Activated B cell treated with CpG ODN at 0.5 μM for 24 hours (primary cell): ENCODE data around the gene RAB7A. TPM values are rescaled to one million over a fixed set of nuclear protein-coding genes. Genes with fewer than 3 reads are reported as not detected.

ENCODE experiments used
- ATAC-seq: fragments of 200-7000 bp; cut with Tn5 transposase; one replicate; pipeline ENCODE4 v1.10.0; 2021; ENCODE audit warnings: low read depth, mild to moderate bottlenecking, moderate library complexity
- CTCF ChIA-PET: fragments of 350-600 bp; sonication (Branson Sonifier 250); formaldehyde crosslinking; loops from one replicate; lab custom pipeline; 2021; ENCODE audit warnings: antibody characterized with exemption; lab: Charles Lee
- POLR2A ChIA-PET: fragments of 350-600 bp; sonication (Branson Sonifier 250); formaldehyde crosslinking; loops from one replicate; lab custom pipeline; 2021; ENCODE audit warnings: antibody characterized with exemption; lab: Charles Lee
- DNase-seq: peaks from one replicate; pipeline ENCODE4 v3.0.0; 2022
- H3K27ac Mint-ChIP-seq: one replicate; pipeline ENCODE4 v1.8.0; 2020; ENCODE audit warnings: mixed read lengths
- H3K27me3 Mint-ChIP-seq: one replicate; pipeline ENCODE4 v1.8.0; 2021; ENCODE audit warnings: mixed read lengths
- H3K36me3 Mint-ChIP-seq: one replicate; pipeline ENCODE4 v1.8.0; 2021; ENCODE audit warnings: low read depth, mixed read lengths
- H3K4me1 Mint-ChIP-seq: one replicate; pipeline ENCODE4 v1.8.0; 2021; ENCODE audit warnings: mixed read lengths
- H3K4me3 Mint-ChIP-seq: one replicate; pipeline ENCODE4 v1.8.0; 2020; ENCODE audit warnings: mild to moderate bottlenecking, mixed read lengths
- H3K9me3 Mint-ChIP-seq: one replicate; pipeline ENCODE4 v1.8.0; 2020; ENCODE audit warnings: mixed read lengths
- intact Hi-C: fragments of 100-400 bp; cut with micrococcal nuclease; formaldehyde crosslinking; loops from one replicate; pipeline ENCODE4 v1.15.1; 2024
- total RNA-seq: library from RNA; stranded (reverse); gene quantifications from 2 replicates; pipeline ENCODE4 v1.2.3, GENCODE V29; 2022
- TF ChIP-seq, protein P1 (sequence below): fragments of 200-600 bp; IDR thresholded peaks from one replicate; pipeline ENCODE4 v1.8.0; 2022; ENCODE audit warnings: antibody characterized with exemption, mild to moderate bottlenecking

Gene RAB7A
- total RNA-seq, 1 donor from 2014 or later, result 169 TPM

DNA sequence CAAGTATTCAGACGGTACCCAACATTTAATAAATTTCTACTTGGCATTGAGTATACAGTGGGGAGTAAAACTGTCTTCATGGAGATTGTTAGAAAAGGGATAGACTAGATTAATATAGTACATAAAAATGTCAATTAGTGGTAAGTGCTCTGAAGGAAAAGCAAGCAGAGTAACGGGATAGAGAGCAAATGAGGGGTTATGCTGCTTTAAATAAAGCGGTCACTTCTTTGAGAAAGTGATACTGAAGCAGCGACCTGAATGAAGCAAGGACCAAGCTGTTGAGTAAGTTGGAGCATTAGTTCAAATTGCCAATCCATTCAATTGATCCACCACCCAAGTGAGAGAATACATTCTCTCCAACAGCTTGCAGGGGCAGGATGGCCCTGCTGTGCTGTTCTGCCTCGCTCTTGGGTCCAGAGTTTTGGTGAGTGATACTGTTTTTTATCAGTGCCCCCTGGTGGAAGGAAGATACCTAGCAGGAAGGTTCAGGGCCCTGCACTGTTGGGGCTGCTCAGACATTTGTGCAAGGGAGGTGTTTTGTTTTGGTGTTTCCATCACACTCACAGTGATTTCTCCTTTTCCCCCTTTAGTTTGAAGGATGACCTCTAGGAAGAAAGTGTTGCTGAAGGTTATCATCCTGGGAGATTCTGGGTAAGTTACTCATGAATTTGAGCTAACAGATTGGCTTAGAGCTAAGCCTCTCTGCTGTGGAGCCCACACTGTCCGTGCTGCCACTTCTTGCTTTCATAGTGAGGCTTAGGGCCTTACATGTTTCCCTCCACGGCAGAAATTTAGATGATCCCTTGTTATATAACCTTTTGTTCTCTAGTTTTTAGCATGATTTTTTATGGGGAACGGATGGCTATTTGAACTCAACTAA is 69.0 kb downstream of the RAB7A start:
- Mint-ChIP-seq H3K27me3 (no peaks in the 10 kb centered on the region), H3K9me3 (no peaks in the 10 kb centered on the region), H3K4me1 (peaks cover 50% of the 10 kb centered on the region), H3K36me3 (peaks cover 45% of the 10 kb centered on the region), H3K4me3 (no peak overlapping the region), H3K27ac (peak overlapping the region; percentile 30)
- POLR2A ChIA-PET, result interaction anchor here (0.6 to 2.4 kb wide), 3 partner anchors 97 to 177 kb away, joined by 5 to 17 read pairs (median 5); no protein-coding TSS in a partner anchor
- CTCF ChIA-PET, result interaction anchor here (0.7 to 4.9 kb wide), 12 partner anchors 8 to 177 kb away, joined by 3 to 79 read pairs (median 7); partner anchors contain the start of genes ACAD9 and RAB7A
- no peak for DNase-seq
- TF ChIP-seq, protein P1, sequence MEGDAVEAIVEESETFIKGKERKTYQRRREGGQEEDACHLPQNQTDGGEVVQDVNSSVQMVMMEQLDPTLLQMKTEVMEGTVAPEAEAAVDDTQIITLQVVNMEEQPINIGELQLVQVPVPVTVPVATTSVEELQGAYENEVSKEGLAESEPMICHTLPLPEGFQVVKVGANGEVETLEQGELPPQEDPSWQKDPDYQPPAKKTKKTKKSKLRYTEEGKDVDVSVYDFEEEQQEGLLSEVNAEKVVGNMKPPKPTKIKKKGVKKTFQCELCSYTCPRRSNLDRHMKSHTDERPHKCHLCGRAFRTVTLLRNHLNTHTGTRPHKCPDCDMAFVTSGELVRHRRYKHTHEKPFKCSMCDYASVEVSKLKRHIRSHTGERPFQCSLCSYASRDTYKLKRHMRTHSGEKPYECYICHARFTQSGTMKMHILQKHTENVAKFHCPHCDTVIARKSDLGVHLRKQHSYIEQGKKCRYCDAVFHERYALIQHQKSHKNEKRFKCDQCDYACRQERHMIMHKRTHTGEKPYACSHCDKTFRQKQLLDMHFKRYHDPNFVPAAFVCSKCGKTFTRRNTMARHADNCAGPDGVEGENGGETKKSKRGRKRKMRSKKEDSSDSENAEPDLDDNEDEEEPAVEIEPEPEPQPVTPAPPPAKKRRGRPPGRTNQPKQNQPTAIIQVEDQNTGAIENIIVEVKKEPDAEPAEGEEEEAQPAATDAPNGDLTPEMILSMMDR, result no peak
- intact Hi-C loops, result loop anchor here (1.0 to 2.0 kb wide), 4 partner anchors 8 to 178 kb away; partner anchors contain the start of gene RAB7A
- peak; percentile 100 for ATAC-seq

DNA sequence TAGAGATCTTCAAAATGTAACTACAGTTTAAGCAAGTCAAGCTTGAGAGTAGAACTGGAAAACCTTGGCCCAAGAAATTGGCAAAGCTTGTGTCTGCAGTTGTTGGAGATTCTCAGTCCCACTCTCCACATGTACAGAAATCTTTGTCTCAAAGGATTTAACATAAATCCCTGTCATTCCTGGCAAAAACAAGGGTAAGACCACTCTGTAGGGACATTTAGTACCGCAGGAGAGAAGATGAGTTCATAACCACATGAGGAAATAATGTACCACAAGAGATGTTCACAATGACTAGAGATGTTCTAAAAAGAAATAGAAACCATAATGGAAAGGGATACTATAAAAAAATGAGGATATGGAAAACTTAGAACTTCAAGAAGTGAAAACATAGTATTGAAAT is 73.7 kb downstream of the RAB7A start:
- no peak for ATAC-seq
- no peak overlapping the region for H3K27ac Mint-ChIP-seq
- H3K9me3 Mint-ChIP-seq, result no peaks in the 10 kb centered on the region
- TF ChIP-seq, protein P1, result no peak
- POLR2A ChIA-PET, result no interaction called here
- H3K4me3 Mint-ChIP-seq, result no peak overlapping the region
- no peak for DNase-seq
- intact Hi-C loops, result no loop called here
- H3K4me1 Mint-ChIP-seq, result peaks cover 39% of the 10 kb centered on the region
- CTCF ChIA-PET, result interaction anchor here (1.1 to 1.7 kb wide), 3 partner anchors 46 to 182 kb away, joined by 4 to 7 read pairs (median 4); no protein-coding TSS in a partner anchor
- peaks cover 70% of the 10 kb centered on the region for H3K36me3 Mint-ChIP-seq
- no peaks in the 10 kb centered on the region for H3K27me3 Mint-ChIP-seq

DNA sequence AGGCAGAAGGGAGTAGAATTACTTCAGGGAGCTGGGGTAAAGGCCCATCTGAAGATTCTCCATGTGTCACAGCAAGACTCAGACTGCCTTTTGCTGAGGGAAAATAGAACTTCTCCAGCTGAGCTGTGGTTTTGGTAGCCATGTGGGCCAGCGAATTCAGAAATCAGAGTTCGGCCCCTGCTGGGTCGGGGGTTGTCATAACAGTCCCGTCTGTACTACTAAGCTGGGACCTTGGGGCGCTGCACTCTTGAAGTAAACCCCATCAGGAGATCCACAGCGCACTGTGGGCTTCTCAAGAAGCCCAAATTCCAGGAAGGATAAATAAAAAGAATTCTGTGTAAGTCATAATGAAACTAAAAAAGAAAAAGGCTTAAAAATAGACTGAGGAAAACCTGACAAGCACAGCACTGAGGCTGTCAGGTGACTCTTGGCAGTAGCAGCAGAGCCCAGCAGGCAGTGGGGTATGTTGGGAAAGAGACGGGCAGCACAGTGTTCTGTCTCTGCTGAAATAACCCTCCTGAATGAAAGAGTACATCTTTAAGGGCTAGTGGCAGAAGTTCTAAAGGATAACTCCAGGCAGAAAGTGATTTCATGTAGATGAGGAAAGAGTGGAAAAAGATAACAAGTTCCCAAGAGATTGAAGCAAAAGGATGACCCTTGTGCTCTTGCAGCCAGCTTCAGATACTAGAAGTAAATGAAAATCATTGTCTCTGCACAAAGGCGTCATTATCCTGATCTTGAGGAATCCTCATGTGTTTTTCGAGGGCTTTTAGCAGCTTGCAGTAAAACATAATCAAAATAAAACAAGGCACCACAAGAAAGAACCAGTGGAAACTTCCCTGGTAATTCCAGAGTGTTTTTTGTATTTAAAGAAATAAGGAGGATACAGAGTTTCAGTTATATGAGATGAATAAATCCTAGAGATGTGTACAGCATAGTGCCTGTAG is 74.5 kb downstream of the RAB7A start:
- no peaks in the 10 kb centered on the region for H3K27me3 Mint-ChIP-seq
- ATAC-seq (no peak), DNase-seq (no peak)
- H3K27ac Mint-ChIP-seq, result peak overlapping the region; percentile 32
- CTCF ChIA-PET, result interaction anchor here (1.6 to 1.7 kb wide), 2 partner anchors 45 to 183 kb away, joined by 4 read pairs; no protein-coding TSS in a partner anchor
- H3K9me3 Mint-ChIP-seq, result no peaks in the 10 kb centered on the region
- intact Hi-C loops, result no loop called here
- H3K4me3 Mint-ChIP-seq, result no peak overlapping the region
- POLR2A ChIA-PET, result no interaction called here
- H3K4me1 Mint-ChIP-seq, result peaks cover 39% of the 10 kb centered on the region
- peaks cover 71% of the 10 kb centered on the region for H3K36me3 Mint-ChIP-seq
- TF ChIP-seq, protein P1, result no peak

DNA sequence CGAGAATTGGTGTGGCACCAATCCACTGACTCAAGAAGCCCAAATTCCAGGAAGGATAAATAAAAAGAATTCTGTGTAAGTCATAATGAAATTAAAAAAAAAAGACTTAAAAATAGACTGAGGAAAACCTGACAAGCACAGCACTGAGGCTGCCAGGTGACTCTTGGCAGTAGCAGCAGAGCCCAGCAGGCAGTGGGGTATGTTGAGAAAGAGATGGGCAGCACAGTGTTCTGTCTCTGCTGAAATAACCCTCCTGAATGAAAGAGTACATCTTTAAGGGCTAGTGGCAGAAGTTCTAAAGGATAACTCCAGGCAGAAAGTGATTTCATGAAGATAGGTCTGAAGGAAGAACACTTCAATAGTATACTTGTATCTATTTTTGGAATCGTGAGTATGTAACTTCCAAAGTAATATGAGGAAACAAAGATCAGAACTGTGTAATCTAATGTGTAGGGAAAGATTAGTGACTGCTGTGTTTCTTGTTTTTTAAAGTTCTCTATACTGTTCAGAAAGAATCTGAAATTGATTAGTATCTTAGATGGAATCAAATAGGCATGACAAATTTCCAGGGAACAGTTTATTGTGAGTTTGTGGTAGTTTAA is 75.9 kb downstream of the RAB7A start:
- no peak for DNase-seq
- peaks cover 53% of the 10 kb centered on the region for H3K4me1 Mint-ChIP-seq
- H3K9me3 Mint-ChIP-seq, result no peaks in the 10 kb centered on the region
- TF ChIP-seq, protein P1, result no peak
- POLR2A ChIA-PET, result no interaction called here
- ATAC-seq, result no peak
- intact Hi-C loops, result no loop called here
- peaks cover 75% of the 10 kb centered on the region for H3K36me3 Mint-ChIP-seq
- CTCF ChIA-PET, result no interaction called here
- H3K27ac Mint-ChIP-seq, result peak overlapping the region; percentile 36
- no peaks in the 10 kb centered on the region for H3K27me3 Mint-ChIP-seq
- no peak overlapping the region for H3K4me3 Mint-ChIP-seq
